Activated CD4-positive, alpha-beta T cell treated with anti-CD3 and anti-CD28 coated beads, Interleukin-2, amount 50 U/mL, for 24 hours (primary cell): ENCODE measurements around the gene NSMCE3.

ENCODE experiments used
- DNase-seq, 2 donors: peaks; one replicate each; pipeline ENCODE4 v3.0.0-alpha.2; 2020; ENCODE audit warnings: low read depth in 1 of 2, low spot score in 1 of 2

The NSMCE3 gene

GRCh38 chr15:29222129-29222853 is 47.3 kb downstream of the NSMCE3 start:
- no peak for DNase-seq

- no peak for DNase-seq
These were observed 48.8 kb downstream of the NSMCE3 start for GRCh38 chr15:29220852-29221251.

GRCh38 chr15:29216955-29217354 is 52.7 kb downstream of the NSMCE3 start:
- DNase-seq = no peak
